Measurements from ENCODE around the gene C1orf50. TPM values are rescaled to one million over a fixed set of nuclear protein-coding genes. Genes with fewer than 3 reads are reported as not detected.

C1orf50 gene
- total RNA-seq, 1 donor from 2014 or later, result 13.6 TPM

DNA sequence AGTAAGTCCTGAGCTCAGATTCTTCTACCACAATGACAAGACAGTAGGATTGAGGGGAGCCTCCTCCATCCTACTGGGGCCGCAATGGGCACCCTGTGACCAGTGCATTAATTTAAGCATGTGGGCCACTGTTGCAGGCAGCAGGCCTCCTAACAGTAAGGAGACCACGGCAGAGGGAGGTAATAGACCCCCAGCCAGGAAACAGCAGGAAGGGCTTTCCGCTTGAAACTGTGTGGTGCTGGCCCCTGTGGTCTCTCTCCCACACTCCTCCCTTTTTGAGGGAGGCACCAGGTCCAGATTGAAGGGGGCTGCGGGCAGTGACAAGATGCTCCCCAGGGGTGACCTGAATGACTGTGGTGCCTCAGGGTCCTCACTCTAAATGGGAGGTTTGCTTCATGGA lies 25.3 kb upstream of the C1orf50 start:
- Mint-ChIP-seq H3K27me3 (ENCODE audit: low read depth) (no peaks in the 10 kb centered on the region), H3K4me1 (peaks cover 32% of the 10 kb centered on the region), H3K36me3 (ENCODE audit: low read depth) (peaks cover 6% of the 10 kb centered on the region), H3K9me3 (no peaks in the 10 kb centered on the region), H3K4me3 (no peak overlapping the region), H3K27ac (ENCODE audit: unreplicated experiment) (peak overlapping the region; percentile 57)
- no peak for DNase-seq (ENCODE audit: low read depth, low spot score)
- TF ChIP-seq, protein P1, sequence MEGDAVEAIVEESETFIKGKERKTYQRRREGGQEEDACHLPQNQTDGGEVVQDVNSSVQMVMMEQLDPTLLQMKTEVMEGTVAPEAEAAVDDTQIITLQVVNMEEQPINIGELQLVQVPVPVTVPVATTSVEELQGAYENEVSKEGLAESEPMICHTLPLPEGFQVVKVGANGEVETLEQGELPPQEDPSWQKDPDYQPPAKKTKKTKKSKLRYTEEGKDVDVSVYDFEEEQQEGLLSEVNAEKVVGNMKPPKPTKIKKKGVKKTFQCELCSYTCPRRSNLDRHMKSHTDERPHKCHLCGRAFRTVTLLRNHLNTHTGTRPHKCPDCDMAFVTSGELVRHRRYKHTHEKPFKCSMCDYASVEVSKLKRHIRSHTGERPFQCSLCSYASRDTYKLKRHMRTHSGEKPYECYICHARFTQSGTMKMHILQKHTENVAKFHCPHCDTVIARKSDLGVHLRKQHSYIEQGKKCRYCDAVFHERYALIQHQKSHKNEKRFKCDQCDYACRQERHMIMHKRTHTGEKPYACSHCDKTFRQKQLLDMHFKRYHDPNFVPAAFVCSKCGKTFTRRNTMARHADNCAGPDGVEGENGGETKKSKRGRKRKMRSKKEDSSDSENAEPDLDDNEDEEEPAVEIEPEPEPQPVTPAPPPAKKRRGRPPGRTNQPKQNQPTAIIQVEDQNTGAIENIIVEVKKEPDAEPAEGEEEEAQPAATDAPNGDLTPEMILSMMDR (conservative IDR thresholded peaks at IDR 0.05), result no peak

DNA sequence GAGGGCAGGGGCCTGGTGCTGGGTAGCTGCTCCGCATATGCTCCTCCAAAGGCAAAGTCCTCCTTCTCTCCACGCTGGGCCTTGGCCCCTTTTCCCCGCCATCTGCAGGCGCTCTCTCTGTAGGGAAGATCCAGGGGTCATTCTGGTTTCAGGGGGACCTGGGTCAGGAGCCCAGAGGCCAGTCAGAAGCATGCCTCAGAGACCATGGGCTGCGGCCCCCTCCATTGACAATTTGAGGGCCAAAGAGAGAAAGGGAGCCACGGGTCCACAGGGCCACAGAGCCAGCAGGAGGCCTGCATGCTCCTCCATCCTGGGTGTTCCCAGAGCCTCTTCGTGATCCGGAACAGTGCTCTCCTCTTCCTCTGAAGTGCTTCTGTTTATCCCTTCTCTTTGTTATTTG lies 24.9 kb upstream of the C1orf50 start:
- Mint-ChIP-seq H3K4me3 (no peak overlapping the region), H3K27me3 (ENCODE audit: low read depth) (no peaks in the 10 kb centered on the region), H3K9me3 (no peaks in the 10 kb centered on the region), H3K4me1 (peaks cover 32% of the 10 kb centered on the region), H3K36me3 (ENCODE audit: low read depth) (peaks cover 10% of the 10 kb centered on the region), H3K27ac (ENCODE audit: unreplicated experiment) (no peak overlapping the region)
- TF ChIP-seq, protein P1 (conservative IDR thresholded peaks at IDR 0.05), result no peak
- DNase-seq (ENCODE audit: low read depth, low spot score), result no peak

DNA sequence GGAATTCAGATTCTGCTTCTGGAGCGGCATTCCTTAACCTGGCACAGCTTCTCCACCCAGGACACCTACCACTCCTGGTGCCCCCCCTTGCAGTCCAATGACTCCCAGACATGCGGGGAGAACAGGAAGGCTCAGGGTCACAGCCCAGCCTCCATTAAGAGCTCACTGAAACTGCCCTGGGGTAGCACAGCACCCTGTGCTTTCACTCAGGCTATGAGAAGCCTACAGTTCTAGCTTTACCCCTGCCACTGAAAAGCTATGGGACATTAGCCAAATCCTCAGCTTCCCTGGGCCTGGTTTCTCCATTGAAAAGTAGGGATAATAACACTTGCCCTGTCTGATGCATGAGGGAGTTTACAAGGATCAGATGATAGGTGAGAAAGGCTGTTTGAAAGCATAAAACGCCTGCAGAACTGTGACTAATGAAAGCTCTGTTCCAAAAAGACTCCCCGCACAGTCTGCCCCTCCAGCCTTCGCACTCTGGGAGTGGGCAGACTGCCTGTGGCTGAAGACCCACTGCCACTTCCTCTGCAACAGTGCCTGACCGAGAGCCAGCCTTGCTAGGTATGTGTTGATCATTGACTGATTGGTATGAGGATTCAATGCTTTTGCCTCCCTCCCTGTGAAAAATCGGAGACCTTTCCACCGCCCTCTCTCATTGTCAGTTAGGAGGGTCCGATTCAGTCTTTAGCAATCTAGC lies 24.3 kb upstream of the C1orf50 start:
- no peak overlapping the region for H3K4me3 Mint-ChIP-seq
- no peak overlapping the region for H3K27ac Mint-ChIP-seq (ENCODE audit: unreplicated experiment)
- no peaks in the 10 kb centered on the region for H3K27me3 Mint-ChIP-seq (ENCODE audit: low read depth)
- peaks cover 32% of the 10 kb centered on the region for H3K4me1 Mint-ChIP-seq
- no peak for DNase-seq (ENCODE audit: low read depth, low spot score)
- no peaks in the 10 kb centered on the region for H3K9me3 Mint-ChIP-seq
- peaks cover 11% of the 10 kb centered on the region for H3K36me3 Mint-ChIP-seq (ENCODE audit: low read depth)
- TF ChIP-seq, protein P1 (conservative IDR thresholded peaks at IDR 0.05), result no peak

DNA sequence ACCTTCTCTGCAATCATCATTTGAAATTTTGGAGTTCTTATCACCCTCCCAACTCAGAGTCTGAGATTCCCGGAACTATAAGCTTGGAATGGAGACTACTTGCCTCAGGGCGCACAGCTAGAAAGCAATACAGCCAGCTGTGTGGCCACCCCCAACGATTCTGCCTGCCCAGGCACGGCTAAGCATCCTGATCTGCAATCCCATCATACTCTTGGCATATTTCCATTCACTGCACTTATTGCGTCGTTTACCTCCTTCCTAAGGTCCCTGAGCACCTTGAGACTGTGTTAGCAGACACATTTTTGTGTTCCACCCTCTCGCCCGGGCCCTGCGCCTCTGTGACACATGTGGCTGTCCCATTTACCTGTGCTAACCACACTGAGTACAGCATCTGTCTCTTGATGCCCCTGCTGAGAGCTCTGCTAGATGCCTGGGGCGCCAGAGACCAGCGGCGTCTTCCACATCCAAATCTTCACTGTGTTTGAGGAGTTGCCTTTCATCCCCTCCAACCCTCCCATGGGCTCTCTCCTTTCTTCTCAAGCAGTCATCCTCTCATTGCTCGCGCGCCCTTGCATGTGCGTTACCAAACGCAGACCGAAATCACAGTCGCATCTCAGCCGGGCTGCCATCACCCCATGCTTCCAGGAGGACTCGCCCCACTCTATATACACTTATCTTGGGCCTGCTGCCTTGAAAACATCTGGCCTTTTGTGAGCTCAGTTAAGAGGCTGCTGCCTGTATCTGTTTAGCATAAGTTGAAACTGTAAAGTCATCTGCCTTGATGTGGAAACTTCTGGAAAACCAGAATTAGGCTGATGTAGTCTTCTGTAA lies 23.5 kb upstream of the C1orf50 start:
- Mint-ChIP-seq H3K4me3 (no peak overlapping the region), H3K4me1 (peaks cover 32% of the 10 kb centered on the region), H3K27ac (ENCODE audit: unreplicated experiment) (peak overlapping the region; percentile 9), H3K36me3 (ENCODE audit: low read depth) (peaks cover 16% of the 10 kb centered on the region), H3K9me3 (no peaks in the 10 kb centered on the region), H3K27me3 (ENCODE audit: low read depth) (no peaks in the 10 kb centered on the region)
- TF ChIP-seq, protein P1 (conservative IDR thresholded peaks at IDR 0.05), result no peak
- no peak for DNase-seq (ENCODE audit: low read depth, low spot score)

DNA sequence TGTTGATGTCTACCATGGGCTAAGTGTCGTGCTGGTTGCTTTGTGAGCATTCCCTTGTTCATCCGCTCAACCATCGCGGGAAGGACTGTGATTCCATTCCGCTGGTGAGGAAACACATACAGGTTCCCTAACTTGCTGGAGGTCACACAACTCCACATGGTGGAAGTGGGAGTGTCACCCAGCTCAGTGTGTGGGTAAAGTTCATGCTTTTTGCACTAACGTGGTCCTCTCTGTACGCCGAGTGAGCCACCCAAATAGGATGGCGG lies 23.0 kb upstream of the C1orf50 start:
- Mint-ChIP-seq H3K27me3 (ENCODE audit: low read depth) (no peaks in the 10 kb centered on the region), H3K9me3 (no peaks in the 10 kb centered on the region), H3K27ac (ENCODE audit: unreplicated experiment) (no peak overlapping the region)

More for the DNA sequence above, 23.0 kb upstream of the C1orf50 start:
- DNase-seq (ENCODE audit: low read depth, low spot score), result no peak
- H3K4me3 Mint-ChIP-seq, result no peak overlapping the region
- TF ChIP-seq, protein P1 (conservative IDR thresholded peaks at IDR 0.05), result no peak
- peaks cover 31% of the 10 kb centered on the region for H3K4me1 Mint-ChIP-seq
- peaks cover 21% of the 10 kb centered on the region for H3K36me3 Mint-ChIP-seq (ENCODE audit: low read depth)
